Mesothelial cell of epicardium (in vitro differentiated cells): ENCODE data around the gene MYL9. TPM values are rescaled to one million over a fixed set of nuclear protein-coding genes. Genes with fewer than 3 reads are reported as not detected.

Source experiments
- DNase-seq, 2 experiments: peaks; one replicate each; pipeline ENCODE4 v3.0.0; 2021; ENCODE audit warnings: low spot score in 2 of 2; ENCODE audit not compliant: unreplicated experiment in 2 of 2
- H3K27ac Mint-ChIP-seq: 2 replicates; pipeline ENCODE4 v1.8.0; 2021; ENCODE audit warnings: mixed read lengths
- H3K27me3 Mint-ChIP-seq: 2 replicates; pipeline ENCODE4 v1.8.0; 2021; ENCODE audit warnings: low read depth, mixed read lengths
- H3K36me3 Mint-ChIP-seq: 2 replicates; pipeline ENCODE4 v1.8.0; 2021; ENCODE audit warnings: mixed read lengths
- H3K4me1 Mint-ChIP-seq: 2 replicates; pipeline ENCODE4 v1.8.0; 2021; ENCODE audit warnings: mixed read lengths
- H3K4me3 Mint-ChIP-seq: 2 replicates; pipeline ENCODE4 v1.8.0; 2021; ENCODE audit warnings: mild to moderate bottlenecking, moderate library complexity, mixed read lengths
- H3K9me3 Mint-ChIP-seq: 2 replicates; pipeline ENCODE4 v1.8.0; 2021; ENCODE audit warnings: mixed read lengths
- CTCF ChIP-seq: fragments of 200-600 bp; sonication (generic); IDR thresholded peaks from one replicate; pipeline ENCODE4 v1.5.0; 2021; ENCODE audit warnings: antibody characterized with exemption; ENCODE audit not compliant: unreplicated experiment
- total RNA-seq: library from RNA; stranded (reverse); gene quantifications from 3 replicates; pipeline ENCODE4 v1.2.1, GENCODE V29; 2021

MYL9 gene
- total RNA-seq, 1 donor from 2014 or later, result 238 TPM

DNA sequence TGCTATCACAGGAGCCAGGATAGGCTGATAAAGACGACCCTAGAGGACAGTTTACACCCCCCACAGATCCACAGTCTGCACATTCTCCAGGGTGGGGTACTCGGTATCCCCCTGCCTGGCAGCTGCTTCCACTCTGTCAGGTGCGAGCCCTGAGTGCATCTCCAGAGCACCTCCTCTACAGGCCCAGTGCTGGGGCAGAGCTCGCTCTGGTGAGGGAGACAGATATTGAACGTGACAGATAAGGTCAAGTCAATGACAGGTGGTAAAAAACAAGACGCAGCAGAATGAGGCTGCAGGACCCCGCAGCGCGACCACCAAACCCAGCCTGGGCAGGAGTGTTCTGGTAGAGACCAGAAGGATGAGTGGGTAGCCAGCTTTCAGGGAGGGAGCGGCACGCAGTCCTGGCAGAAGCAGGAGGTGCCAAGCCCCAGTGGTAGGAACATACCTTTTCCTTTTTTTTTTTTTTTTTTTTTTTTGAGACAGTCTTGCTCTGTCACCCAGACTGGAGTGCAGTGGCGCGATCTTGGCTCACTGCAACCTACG, 12.4 kb upstream of the MYL9 start:
- Mint-ChIP-seq H3K36me3 (peaks cover 39% of the 10 kb centered on the region), H3K4me3 (no peak overlapping the region), H3K9me3 (no peaks in the 10 kb centered on the region), H3K27me3 (no peaks in the 10 kb centered on the region), H3K4me1 (no peaks in the 10 kb centered on the region), H3K27ac (peak overlapping the region; percentile 28)
- DNase-seq, result no peak
- TF ChIP-seq CTCF, result no peak

- H3K36me3 Mint-ChIP-seq, result peaks cover 18% of the 10 kb centered on the region
- no peak overlapping the region for H3K4me3 Mint-ChIP-seq
- no peak for DNase-seq
- H3K27ac Mint-ChIP-seq, result no peak overlapping the region
- no peak for TF ChIP-seq CTCF
- no peaks in the 10 kb centered on the region for H3K4me1 Mint-ChIP-seq
- no peaks in the 10 kb centered on the region for H3K27me3 Mint-ChIP-seq
- H3K9me3 Mint-ChIP-seq, result no peaks in the 10 kb centered on the region
These were observed 8.9 kb upstream of the MYL9 start for GRCh38 chr20:36532388-36532787.

DNA sequence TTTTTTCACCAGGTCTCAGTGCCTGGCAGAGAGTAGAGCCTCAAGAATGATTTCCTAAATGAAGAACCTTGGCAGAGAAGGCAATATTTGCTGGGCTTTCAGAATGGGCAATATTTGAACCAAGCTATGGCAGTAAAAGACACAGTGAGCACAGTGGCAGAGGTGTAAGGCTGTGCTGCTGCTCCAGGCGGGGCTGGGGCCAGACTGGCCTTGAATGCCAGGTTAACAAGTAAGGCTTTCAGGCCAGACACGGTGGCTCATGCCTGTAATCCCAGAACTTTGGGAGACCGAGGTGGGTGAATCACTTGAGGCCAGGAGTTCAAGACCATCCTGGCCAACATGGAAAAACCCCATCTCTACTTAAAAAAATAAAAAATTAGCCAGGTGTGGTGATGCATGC, 8.5 kb upstream of the MYL9 start:
- Mint-ChIP-seq H3K36me3 (peaks cover 14% of the 10 kb centered on the region), H3K4me1 (no peaks in the 10 kb centered on the region), H3K9me3 (no peaks in the 10 kb centered on the region), H3K27ac (no peak overlapping the region), H3K4me3 (no peak overlapping the region), H3K27me3 (no peaks in the 10 kb centered on the region)
- TF ChIP-seq CTCF, result no peak
- no peak for DNase-seq

DNA sequence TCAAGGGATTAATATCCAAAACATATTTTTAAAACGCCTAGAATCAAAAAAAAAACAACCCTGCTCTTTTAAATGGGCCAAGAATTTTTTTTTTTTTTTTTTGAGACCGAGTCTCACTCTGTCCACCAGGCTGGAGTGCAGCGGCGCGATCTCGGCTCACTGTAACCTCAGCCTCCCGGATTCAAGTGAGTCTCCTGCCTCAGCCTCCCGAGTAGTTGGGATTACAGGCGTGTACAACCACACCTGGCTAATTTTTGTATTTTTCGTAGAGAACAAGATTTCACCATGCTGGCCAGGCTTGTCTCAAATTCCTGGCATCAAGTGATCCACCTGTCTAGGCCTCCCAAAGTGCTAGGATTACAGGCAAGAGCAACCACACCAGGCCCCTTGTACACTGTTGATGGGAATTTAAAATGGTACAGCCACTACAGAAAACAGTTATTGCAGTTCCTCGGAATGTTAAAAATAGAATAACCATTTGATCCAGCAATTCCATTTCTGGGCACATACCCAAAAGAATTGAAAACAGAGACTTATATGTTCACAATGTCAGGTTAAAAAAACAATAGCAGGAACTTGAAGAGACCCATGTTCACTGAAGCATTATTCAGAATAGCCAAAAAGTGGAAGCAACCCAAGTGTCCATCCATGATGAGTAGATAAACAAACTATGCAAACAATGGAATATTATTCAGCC, 3.1 kb upstream of the MYL9 start:
- Mint-ChIP-seq H3K36me3 (no peaks in the 10 kb centered on the region), H3K4me3 (no peak overlapping the region), H3K4me1 (peaks cover 29% of the 10 kb centered on the region), H3K27me3 (no peaks in the 10 kb centered on the region), H3K9me3 (no peaks in the 10 kb centered on the region), H3K27ac (no peak overlapping the region)
- no peak for DNase-seq
- TF ChIP-seq CTCF, result no peak

DNA sequence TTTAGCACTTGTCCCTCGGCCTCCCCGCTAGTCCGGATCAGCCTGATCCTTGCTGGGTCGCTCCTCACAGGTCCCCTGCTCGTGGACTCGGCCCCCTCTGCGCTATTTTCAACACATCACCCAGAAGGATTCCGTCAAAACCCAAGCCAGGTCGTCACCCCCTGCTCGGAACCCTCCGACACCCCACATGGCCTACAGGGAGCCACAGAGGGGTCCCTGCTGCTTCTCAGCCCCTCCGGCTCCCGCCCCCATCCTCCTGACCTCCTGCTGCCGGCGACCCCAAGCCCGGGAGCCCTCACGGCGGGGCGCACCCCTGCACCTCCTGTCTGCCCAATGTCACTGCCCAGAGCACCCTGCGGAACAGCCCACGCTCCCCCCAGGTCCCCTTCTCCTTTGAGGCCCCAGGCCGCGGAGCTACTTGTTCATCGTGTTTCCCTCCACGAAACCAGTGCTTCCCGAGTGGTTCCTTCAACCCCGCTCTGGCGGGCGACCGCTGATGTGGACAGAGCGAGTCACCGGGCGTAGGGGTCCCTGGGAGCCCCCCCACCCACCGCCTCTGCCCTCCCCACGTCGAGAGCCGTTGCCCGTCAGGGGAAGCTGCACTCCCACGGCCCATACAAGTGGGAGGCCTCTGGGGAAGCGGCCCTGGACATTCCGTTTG, 638 bp upstream of the MYL9 start:
- DNase-seq, result no peak
- Mint-ChIP-seq H3K9me3 (no peaks in the 10 kb centered on the region), H3K36me3 (peaks cover 4% of the 10 kb centered on the region), H3K27ac (peak overlapping the region; percentile 79), H3K27me3 (no peaks in the 10 kb centered on the region), H3K4me1 (peaks cover 39% of the 10 kb centered on the region), H3K4me3 (peak overlapping the region; percentile 77)
- no peak for TF ChIP-seq CTCF
